Measurements from ENCODE around the gene RUNX1.

- TF ChIP-seq PKNOX1 (IDR thresholded peaks at IDR 0.05) (no peak), TAF1 (IDR thresholded peaks at IDR 0.05; ENCODE audit: borderline replicate concordance, low read depth, low read length) (no peak), RB1 (IDR thresholded peaks at IDR 0.05; ENCODE audit: borderline replicate concordance) (no peak), USF1 (IDR thresholded peaks at IDR 0.05; ENCODE audit: borderline replicate concordance, extremely low read length, insufficient read depth, low read depth, low read length) (no peak), POLR2AphosphoS2 (IDR thresholded peaks at IDR 0.05; ENCODE audit: low read depth, low read length) (no peak), CTCF (IDR thresholded peaks at IDR 0.05 in 2 of 3, conservative IDR thresholded peaks at IDR 0.05 in 1 of 3; ENCODE audit: control insufficient read depth in 2 of 3, extremely low read depth in 1 of 3, insufficient read depth in 1 of 3, low read depth in 3 of 3, low read length in 3 of 3) (no peak), MYB (IDR thresholded peaks at IDR 0.05; ENCODE audit: borderline replicate concordance, low read depth, low read length) (no peak), POLR2AphosphoS5 (IDR thresholded peaks at IDR 0.05; ENCODE audit: low read length) (no peak), CREM (IDR thresholded peaks at IDR 0.05; ENCODE audit: low read depth) (no peak), POLR2A (IDR thresholded peaks at IDR 0.05; ENCODE audit: low read depth, low read length) (no peak)
These were observed 46.0 kb downstream of the RUNX1 start for GRCh38 chr21:35002879-35003722.

Measured in GM12878 (cell line).